ENCODE results near the gene ZNF845. TPM values are rescaled to one million over a fixed set of nuclear protein-coding genes. Genes with fewer than 3 reads are reported as not detected.

The ZNF845 gene
- total and polyA plus RNA-seq, 2 donors (not counting 3 experiments of a cell fraction or from before 2014, with no cell fraction given): 0.88 to 4.6 TPM

GRCh38 chr19:53290758-53291549, 42.6 kb upstream of the ZNF845 start:
- intact Hi-C loops (cut with micrococcal nuclease): no loop called here
- H3K4me3 ChIP-seq (replicated peaks in 1 of 3; ENCODE audit: insufficient read depth in 1 of 3, low read depth in 1 of 3, low read length in 3 of 3): no peak overlapping the region
- ChIA-PET POLR2A (no interaction called here), CTCF (no interaction called here)
- no peak overlapping the region for H3K4me2 ChIP-seq (ENCODE audit: insufficient read depth, low read length)
- H3K9me3 ChIP-seq (replicated peaks; ENCODE audit: control insufficient read depth, insufficient read depth, low read length): peaks cover 3% of the 10 kb centered on the region
- H3K27ac ChIP-seq (ENCODE audit: insufficient read depth, low read depth, low read length): no peak overlapping the region
- no peaks in the 10 kb centered on the region for H3K27me3 ChIP-seq (ENCODE audit: control insufficient read depth in 2 of 2, insufficient read depth in 2 of 2, low read length in 2 of 2)
- H3K4me1 ChIP-seq (ENCODE audit: control insufficient read depth, extremely low read depth, insufficient read depth, low read length): no peaks in the 10 kb centered on the region
- no peaks in the 10 kb centered on the region for H3K36me3 ChIP-seq (ENCODE audit: control insufficient read depth in 2 of 2, extremely low read depth in 1 of 2, insufficient read depth in 2 of 2, low read length in 2 of 2)
- H3K9ac ChIP-seq (replicated peaks; ENCODE audit: extremely low read depth, insufficient read depth, low read length): no peak overlapping the region
- H4K20me1 ChIP-seq (replicated peaks; ENCODE audit: control insufficient read depth, extremely low read depth, insufficient read depth, low read length): no peaks in the 10 kb centered on the region
- DNase-seq (ENCODE audit: low read depth, low spot score): no peak
- TF ChIP-seq JUN (IDR thresholded peaks at IDR 0.05; ENCODE audit: borderline replicate concordance, insufficient read depth, insufficient read length, low read depth) (no peak), FOS (IDR thresholded peaks at IDR 0.05; ENCODE audit: borderline replicate concordance, insufficient read depth, low read length) (no peak), EZH2 (IDR thresholded peaks at IDR 0.05; ENCODE audit: borderline replicate concordance, low read depth, low read length, severe bottlenecking) (no peak), POLR2AphosphoS5 (IDR thresholded peaks at IDR 0.05; ENCODE audit: insufficient read depth, low read depth, low read length) (no peak), GATA2 (IDR thresholded peaks at IDR 0.05; ENCODE audit: insufficient read depth, insufficient read length, low read depth, low read length) (no peak), POLR2A (IDR thresholded peaks at IDR 0.05; ENCODE audit: low read depth, low read length) (no peak), MAX (IDR thresholded peaks at IDR 0.05; ENCODE audit: insufficient read depth, insufficient read length) (no peak), MYC (IDR thresholded peaks at IDR 0.05; ENCODE audit: low read depth, low read length) (no peak)
- TF ChIP-seq, protein P1, sequence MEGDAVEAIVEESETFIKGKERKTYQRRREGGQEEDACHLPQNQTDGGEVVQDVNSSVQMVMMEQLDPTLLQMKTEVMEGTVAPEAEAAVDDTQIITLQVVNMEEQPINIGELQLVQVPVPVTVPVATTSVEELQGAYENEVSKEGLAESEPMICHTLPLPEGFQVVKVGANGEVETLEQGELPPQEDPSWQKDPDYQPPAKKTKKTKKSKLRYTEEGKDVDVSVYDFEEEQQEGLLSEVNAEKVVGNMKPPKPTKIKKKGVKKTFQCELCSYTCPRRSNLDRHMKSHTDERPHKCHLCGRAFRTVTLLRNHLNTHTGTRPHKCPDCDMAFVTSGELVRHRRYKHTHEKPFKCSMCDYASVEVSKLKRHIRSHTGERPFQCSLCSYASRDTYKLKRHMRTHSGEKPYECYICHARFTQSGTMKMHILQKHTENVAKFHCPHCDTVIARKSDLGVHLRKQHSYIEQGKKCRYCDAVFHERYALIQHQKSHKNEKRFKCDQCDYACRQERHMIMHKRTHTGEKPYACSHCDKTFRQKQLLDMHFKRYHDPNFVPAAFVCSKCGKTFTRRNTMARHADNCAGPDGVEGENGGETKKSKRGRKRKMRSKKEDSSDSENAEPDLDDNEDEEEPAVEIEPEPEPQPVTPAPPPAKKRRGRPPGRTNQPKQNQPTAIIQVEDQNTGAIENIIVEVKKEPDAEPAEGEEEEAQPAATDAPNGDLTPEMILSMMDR (IDR thresholded peaks at IDR 0.05; ENCODE audit: extremely low read depth in 1 of 2, insufficient read depth in 1 of 2, low read depth in 1 of 2, low read length in 2 of 2): no peak
- H2AFZ ChIP-seq (ENCODE audit: low read depth, low read length): no peak overlapping the region
- no peaks in the 10 kb centered on the region for H3K9me1 ChIP-seq (replicated peaks; ENCODE audit: control insufficient read depth, extremely low read depth, insufficient read depth, low read length)
- no peak for FAIRE-seq
- dilution Hi-C loops (cut with MboI; ENCODE audit: extremely low pct_ligation_motif_present, low sequenced_read_pairs): no loop called here
- no TSS peak for BruUV-seq (replicated peaks)
- no peaks in the 10 kb centered on the region for H3K79me2 ChIP-seq (ENCODE audit: control insufficient read depth, insufficient read depth, low read length)

Data from endothelial cell of umbilical vein (primary cell).